ENCODE results near the gene TCEAL8.

TCEAL8 gene

DNA sequence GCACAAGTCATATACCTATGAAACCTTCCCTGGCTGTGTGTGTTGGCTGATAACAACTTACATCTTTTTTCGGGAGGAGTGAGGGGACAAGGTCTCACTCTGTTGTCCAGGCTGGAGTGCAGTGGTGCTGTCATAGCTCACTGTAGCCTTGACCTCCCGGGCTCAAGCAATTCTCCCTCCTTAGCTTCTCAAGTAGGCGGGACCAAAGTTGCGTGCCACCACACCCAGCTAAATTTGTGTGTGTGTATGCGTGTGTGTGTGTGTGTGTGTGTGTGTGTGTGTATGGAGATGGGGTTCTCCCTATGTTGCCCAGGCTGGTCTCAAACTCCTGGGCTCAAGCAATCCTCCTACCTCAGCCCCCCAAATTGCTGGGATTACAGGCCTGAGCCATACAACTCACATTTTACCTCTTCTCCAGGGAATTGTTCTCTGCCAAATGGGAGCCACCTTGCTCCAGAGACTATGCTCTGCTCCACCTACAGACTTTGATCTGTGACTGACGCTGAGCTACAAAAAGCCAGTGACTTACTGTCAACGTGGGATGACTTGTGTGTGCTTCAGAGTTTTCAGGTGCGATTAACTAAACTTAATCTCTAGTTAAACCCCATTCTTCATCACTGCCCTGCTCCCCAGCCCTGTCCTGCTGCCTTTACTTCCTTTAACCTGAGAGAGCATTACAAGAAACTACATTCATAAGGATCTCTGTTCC lies 42.1 kb downstream of the TCEAL8 start:
- DNase-seq, result no peak

DNA sequence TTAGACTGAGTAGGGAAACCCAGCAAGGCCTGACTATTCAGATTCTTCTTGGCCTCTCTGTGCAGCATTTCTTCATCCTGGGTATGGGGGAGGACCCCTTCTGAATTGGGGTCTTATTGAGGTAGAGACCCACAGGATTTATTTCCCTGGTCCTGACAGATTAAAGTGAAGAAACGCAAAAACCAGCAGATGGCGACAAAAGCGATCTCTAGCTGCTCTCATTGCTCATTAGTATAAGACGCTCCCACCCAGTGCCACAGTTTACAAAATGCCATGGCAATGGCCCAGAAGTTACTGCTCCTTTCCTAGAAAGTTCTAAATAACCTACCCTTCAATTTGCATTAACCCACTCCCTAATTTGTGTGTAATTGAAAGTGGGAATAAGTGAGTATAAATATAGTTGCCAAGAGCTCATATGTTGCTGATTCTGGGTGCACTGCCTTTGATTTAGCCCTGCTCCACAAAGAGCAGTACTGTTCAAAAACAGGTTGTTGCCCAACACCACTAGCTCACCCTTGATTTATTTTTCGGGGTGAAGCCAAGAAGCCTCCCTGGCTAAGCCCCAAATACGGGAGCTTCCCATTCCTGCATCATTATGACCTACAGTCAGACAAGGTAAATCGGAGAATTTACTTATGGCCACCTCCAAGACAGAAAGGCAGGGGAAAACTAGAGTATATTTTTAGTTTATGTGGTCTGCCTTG lies 43.8 kb downstream of the TCEAL8 start:
- peak; percentile 31 for DNase-seq

DNA sequence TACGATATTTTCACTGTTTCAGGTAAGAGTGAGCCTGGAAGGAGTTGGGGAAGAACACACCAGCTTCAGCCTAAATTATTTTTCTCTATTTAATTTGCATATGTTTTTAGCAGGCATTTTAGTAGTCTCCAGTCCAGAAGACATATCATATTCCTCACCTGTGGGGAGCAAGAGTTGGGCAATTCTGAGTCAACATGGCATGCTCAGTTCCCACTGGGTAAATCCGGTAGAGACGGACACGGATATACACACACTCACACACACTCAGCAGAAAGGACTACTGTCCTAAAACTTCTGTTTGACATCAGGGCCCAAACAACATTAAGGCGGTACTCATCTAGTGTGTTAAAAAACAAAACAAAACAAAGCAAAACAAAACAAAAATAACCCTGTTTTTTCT lies 44.9 kb downstream of the TCEAL8 start:
- DNase-seq, result no peak
